Astrocyte (in vitro differentiated cells and primary cell): ENCODE measurements around the gene KLHL14.

Experiments
- CTCF ChIP-seq: IDR thresholded peaks from 2 replicates; pipeline ENCODE4 v1.5.1; 2011; ENCODE audit warnings: low read depth, mild to moderate bottlenecking, inconsistent platforms, low read length, moderate library complexity; ENCODE audit not compliant: insufficient read depth
- EZH2 ChIP-seq: IDR thresholded peaks from 2 replicates; pipeline ENCODE4 v1.6.1; 2012; ENCODE audit warnings: mild to moderate bottlenecking, low read length, inconsistent platforms; ENCODE audit not compliant: insufficient read depth

- TF ChIP-seq CTCF (no peak), EZH2 (no peak)
Measured at GRCh38 chr18:32822197-32822596, 49.4 kb upstream of the KLHL14 start.
